CD14-positive monocyte (primary cell): ENCODE results near the gene ZNF503. TPM values are rescaled to one million over a fixed set of nuclear protein-coding genes. Genes with fewer than 3 reads are reported as not detected.

Experiments
- DNase-seq, 3 donors: peaks; one replicate each; pipeline ENCODE4 v3.0.0-alpha.2; 2011 to 2022
- H2AFZ ChIP-seq: 2 replicates; pipeline ENCODE4 v1.6.0; 2012; ENCODE audit warnings: mild to moderate bottlenecking, low read depth, low read length, inconsistent platforms; ENCODE audit not compliant: insufficient read depth, poor library complexity, severe bottlenecking
- H3K27ac ChIP-seq, 2 donors: 1 replicate in 1 of 2; 2 replicates in 1 of 2; pipeline ENCODE4 v1.5.1; 2012 to 2013; ENCODE audit warnings: low read length in 2 of 2, control low read depth in 1 of 2, inconsistent platforms in 1 of 2, low read depth in 1 of 2, mild to moderate bottlenecking in 1 of 2
- H3K27me3 ChIP-seq, 2 donors: one replicate each; pipeline versions ENCODE4 v1.6.0 to v1.6.1; 2011 to 2013; ENCODE audit warnings: low read length in 2 of 2; ENCODE audit not compliant: control insufficient read depth in 2 of 2, insufficient read depth in 2 of 2
- H3K36me3 ChIP-seq, 2 donors: replicated peaks in 1 of 2; 1 replicate in 1 of 2; 2 replicates in 1 of 2; pipeline versions ENCODE4 v1.5.1 to v1.6.1; 2012 to 2013; ENCODE audit warnings: low read length in 2 of 2, control low read depth in 1 of 2, inconsistent platforms in 1 of 2, mild to moderate bottlenecking in 1 of 2; ENCODE audit not compliant: insufficient read depth in 2 of 2, control insufficient read depth in 1 of 2
- H3K4me1 ChIP-seq, 2 donors: 1 replicate in 1 of 2; 2 replicates in 1 of 2; pipeline versions ENCODE4 v1.5.1 to v1.6.1; 2012 to 2013; ENCODE audit warnings: low read length in 2 of 2, control low read depth in 1 of 2, inconsistent platforms in 1 of 2, mild to moderate bottlenecking in 1 of 2, moderate library complexity in 1 of 2; ENCODE audit not compliant: insufficient read depth in 2 of 2, control insufficient read depth in 1 of 2
- H3K4me2 ChIP-seq: replicated peaks from 2 replicates; pipeline ENCODE3; 2012; ENCODE audit warnings: low read length, moderate library complexity, mild to moderate bottlenecking; ENCODE audit not compliant: poor library complexity, severe bottlenecking; ENCODE audit errors: extremely low read depth
- H3K4me3 ChIP-seq, 3 experiments: fragments of 200-600 bp in 1 of 3; sonication (generic) in 1 of 3; replicated peaks in 1 of 3; 1 replicate in 2 of 3; 2 replicates in 1 of 3; pipeline ENCODE4 v1.5.1; 2011 to 2013; ENCODE audit warnings: low read length in 3 of 3, mild to moderate bottlenecking in 3 of 3, control low read depth in 2 of 3, low read depth in 2 of 3, inconsistent platforms in 1 of 3, moderate library complexity in 1 of 3
- H3K79me2 ChIP-seq: 2 replicates; pipeline ENCODE4 v1.6.0; 2012; ENCODE audit warnings: mild to moderate bottlenecking, control low read depth, inconsistent platforms, low read length, moderate library complexity; ENCODE audit not compliant: insufficient read depth
- H3K9ac ChIP-seq: 2 replicates; pipeline ENCODE4 v1.6.0; 2017; ENCODE audit warnings: low read length, mild to moderate bottlenecking; ENCODE audit not compliant: insufficient read depth, poor library complexity, severe bottlenecking
- H3K9me3 ChIP-seq, 2 donors: replicated peaks in 1 of 2; 1 replicate in 1 of 2; 2 replicates in 1 of 2; pipeline versions ENCODE4 v1.5.1 to v1.6.1; 2012 to 2013; ENCODE audit warnings: low read length in 2 of 2, control low read depth in 1 of 2; ENCODE audit not compliant: control insufficient read depth in 1 of 2, insufficient read depth in 1 of 2
- H4K20me1 ChIP-seq: 2 replicates; pipeline ENCODE4 v1.6.0; 2012; ENCODE audit warnings: mild to moderate bottlenecking, low read length, control low read depth, moderate library complexity; ENCODE audit not compliant: insufficient read depth
- H3K27ac Mint-ChIP-seq, 7 donors: one replicate each; pipeline ENCODE4 v1.8.0; 2020; ENCODE audit warnings: mild to moderate bottlenecking in 7 of 7, mixed read lengths in 7 of 7, moderate library complexity in 6 of 7, inconsistent platforms in 2 of 7
- H3K27me3 Mint-ChIP-seq, 3 donors: one replicate each; pipeline ENCODE4 v1.8.0; 2021 to 2022; ENCODE audit warnings: low read depth in 3 of 3, mild to moderate bottlenecking in 3 of 3, mixed read lengths in 3 of 3, moderate library complexity in 3 of 3, inconsistent platforms in 1 of 3
- H3K36me3 Mint-ChIP-seq, 2 donors: one replicate each; pipeline ENCODE4 v1.8.0; 2020; ENCODE audit warnings: mixed read lengths in 2 of 2, inconsistent platforms in 1 of 2, mild to moderate bottlenecking in 1 of 2
- H3K4me1 Mint-ChIP-seq: one replicate; pipeline ENCODE4 v1.8.0; 2020; ENCODE audit warnings: mild to moderate bottlenecking, mixed read lengths
- H3K4me3 Mint-ChIP-seq, 2 donors: one replicate each; pipeline ENCODE4 v1.8.0; 2020; ENCODE audit warnings: mild to moderate bottlenecking in 2 of 2, mixed read lengths in 2 of 2, moderate library complexity in 1 of 2
- H3K9me3 Mint-ChIP-seq, 7 donors: one replicate each; pipeline ENCODE4 v1.8.0; 2020 to 2022; ENCODE audit warnings: mixed read lengths in 7 of 7, mild to moderate bottlenecking in 6 of 7, moderate library complexity in 6 of 7, inconsistent platforms in 2 of 7
- WGBS: methylation state at CpG from one replicate; pipeline ENCODE4 v1.1.5; 2013; ENCODE audit warnings: missing lambda C conversion rate; ENCODE audit not compliant: insufficient coverage; 5-methylcytosine and 5-hydroxymethylcytosine counted together
- intact Hi-C, 2 donors: fragments of 100-400 bp; cut with micrococcal nuclease; formaldehyde crosslinking; loops; one replicate each; pipeline versions ENCODE4 v1.15.0 to v1.15.1; 2023
- polyA plus RNA-seq, 3 donors: library from polyadenylated mRNA; depleted of rRNA in 1 of 3; unstranded in 2 of 3; stranded (reverse) in 1 of 3; fragments of 300-500 nt in 2 of 3; fragments of >200 nt in 1 of 3; fragmentation: Illumina TruSeq in 2 of 3; gene quantifications; 1 replicate in 2 of 3; 2 replicates in 1 of 3; pipeline ENCODE4 v1.2.3, GENCODE V29; 2012 to 2021
- TF ChIP-seq, protein P1 (sequence below): fragments of 200-600 bp; IDR thresholded peaks from one replicate; pipeline ENCODE4 v1.8.0; 2022; ENCODE audit warnings: antibody characterized with exemption, mild to moderate bottlenecking

The ZNF503 gene
- polyA plus RNA-seq, 3 donors: 0.65 to 7.2 (median 1.3) TPM

DNA sequence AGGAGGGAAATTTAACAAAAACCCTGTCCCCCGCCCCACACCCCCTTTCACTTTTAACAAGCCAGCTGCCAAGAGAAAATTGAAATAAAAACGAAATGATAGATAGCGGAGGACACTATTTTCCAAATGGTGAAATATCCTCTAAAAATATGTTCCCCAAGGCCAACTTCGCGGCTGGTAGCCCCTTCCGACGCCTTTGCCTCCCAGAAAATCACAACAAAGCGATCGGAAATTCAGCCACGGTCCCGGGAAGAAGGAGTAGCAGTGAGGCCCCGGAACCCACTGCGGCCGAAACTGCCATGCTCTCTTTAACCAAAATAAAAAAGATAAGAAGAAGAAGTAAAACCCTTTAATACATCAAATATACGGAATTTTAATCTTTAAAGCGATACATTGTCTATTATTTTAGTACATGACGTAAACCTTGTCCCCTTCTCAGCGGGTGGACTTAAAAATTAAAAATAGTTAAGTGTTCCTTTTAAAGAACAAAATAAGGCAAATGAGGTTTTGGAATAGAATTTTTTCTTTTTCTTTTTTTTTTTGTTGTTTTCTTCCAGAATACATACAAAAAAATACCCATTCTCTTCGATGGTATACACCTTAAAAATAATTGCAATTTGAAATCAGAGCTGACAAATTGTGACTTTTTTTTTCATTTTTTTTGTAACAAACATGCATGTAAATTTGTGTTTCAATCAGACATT, 3.9 kb downstream of the ZNF503 start:
- DNase-seq: no peak
- Mint-ChIP-seq H3K9me3 (peaks cover 0 to 15% (median 4%) of the 10 kb centered on the region in 7 donors), H3K4me3 (peak overlapping the region; percentile 48 to 83), H3K36me3 (peaks cover 22 to 27% of the 10 kb centered on the region in 2 donors), H3K4me1 (peaks cover 24% of the 10 kb centered on the region), H3K27ac (no peak overlapping the region), H3K27me3 (peaks cover 40 to 58% (median 47%) of the 10 kb centered on the region in 3 donors)
- TF ChIP-seq, protein P1, sequence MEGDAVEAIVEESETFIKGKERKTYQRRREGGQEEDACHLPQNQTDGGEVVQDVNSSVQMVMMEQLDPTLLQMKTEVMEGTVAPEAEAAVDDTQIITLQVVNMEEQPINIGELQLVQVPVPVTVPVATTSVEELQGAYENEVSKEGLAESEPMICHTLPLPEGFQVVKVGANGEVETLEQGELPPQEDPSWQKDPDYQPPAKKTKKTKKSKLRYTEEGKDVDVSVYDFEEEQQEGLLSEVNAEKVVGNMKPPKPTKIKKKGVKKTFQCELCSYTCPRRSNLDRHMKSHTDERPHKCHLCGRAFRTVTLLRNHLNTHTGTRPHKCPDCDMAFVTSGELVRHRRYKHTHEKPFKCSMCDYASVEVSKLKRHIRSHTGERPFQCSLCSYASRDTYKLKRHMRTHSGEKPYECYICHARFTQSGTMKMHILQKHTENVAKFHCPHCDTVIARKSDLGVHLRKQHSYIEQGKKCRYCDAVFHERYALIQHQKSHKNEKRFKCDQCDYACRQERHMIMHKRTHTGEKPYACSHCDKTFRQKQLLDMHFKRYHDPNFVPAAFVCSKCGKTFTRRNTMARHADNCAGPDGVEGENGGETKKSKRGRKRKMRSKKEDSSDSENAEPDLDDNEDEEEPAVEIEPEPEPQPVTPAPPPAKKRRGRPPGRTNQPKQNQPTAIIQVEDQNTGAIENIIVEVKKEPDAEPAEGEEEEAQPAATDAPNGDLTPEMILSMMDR: no peak
- Histone ChIP-seq H3K4me3 (peak overlapping the region in 1 of 3 experiments; percentile 74), H4K20me1 (peaks cover 34% of the 10 kb centered on the region), H3K79me2 (peaks cover 13% of the 10 kb centered on the region), H3K27ac (no peak overlapping the region), H3K4me1 (peaks cover 33 to 50% of the 10 kb centered on the region in 2 donors), H3K4me2 (peak overlapping the region; percentile 85), H3K27me3 (peaks cover 17 to 39% of the 10 kb centered on the region in 2 donors), H3K9ac (no peak overlapping the region), H2AFZ (no peak overlapping the region), H3K9me3 (no peaks in the 10 kb centered on the region), H3K36me3 (peaks cover 2 to 10% of the 10 kb centered on the region in 2 donors)
- WGBS: 93% methylated on average over 5 of the region's 19 CpGs
- intact Hi-C loops: loop anchor here (5.0 to 10.0 kb wide), 3 partner anchors 103 to 1150 kb away; no protein-coding TSS in a partner anchor

DNA sequence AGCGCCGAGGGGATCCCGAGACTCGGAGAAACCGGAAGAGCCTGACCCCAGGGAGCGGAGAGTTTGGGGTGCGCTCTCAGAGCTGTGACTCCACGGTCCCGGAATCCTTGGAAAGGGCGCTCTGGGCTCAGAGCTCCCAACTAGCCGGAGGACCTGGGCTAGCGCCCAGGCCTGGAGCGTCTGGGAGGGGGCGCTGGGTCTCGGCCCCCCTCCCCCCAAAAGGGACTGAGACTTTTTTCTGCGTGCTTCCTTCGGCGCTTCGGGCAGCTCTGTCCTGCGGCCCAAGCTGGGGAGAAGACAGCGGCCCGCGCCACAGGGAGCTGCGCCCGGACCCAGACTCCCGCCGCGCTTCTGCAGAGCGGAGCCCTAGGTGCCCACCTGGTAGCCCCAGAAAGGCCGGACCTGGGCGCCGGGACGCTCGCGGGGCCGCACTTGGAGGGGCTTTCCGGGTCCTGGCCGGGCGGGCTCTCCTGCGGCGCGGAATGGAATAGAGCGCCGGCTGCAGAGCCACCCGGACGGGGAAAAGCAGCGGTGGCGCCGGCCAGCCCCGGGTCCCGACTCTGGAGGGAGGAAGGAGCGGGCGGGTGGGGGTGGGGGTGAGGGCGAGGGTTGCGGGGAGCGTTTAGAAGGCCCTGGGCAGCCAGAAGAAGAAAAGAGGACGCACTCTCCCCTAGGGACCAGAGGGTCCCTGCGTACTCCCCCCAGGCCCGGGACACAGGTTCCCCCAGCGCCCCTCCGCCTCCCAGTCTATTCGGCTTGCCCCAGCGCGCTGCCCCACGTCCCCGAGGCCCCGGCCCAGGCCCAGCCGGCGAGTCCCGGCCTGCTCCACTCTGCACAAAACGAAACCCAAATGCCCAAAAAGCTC, 4.7 kb downstream of the ZNF503 start:
- Histone ChIP-seq H3K4me3 (peak overlapping the region; percentile 28 to 74 (median 41)), H3K9me3 (no peaks in the 10 kb centered on the region), H3K4me1 (peaks cover 31 to 42% of the 10 kb centered on the region in 2 donors), H3K9ac (peak overlapping the region; percentile 24), H3K27me3 (peaks cover 17 to 39% of the 10 kb centered on the region in 2 donors), H3K36me3 (peaks cover 2 to 10% of the 10 kb centered on the region in 2 donors), H3K4me2 (peak overlapping the region; percentile 85), H4K20me1 (peaks cover 34% of the 10 kb centered on the region), H3K27ac (no peak overlapping the region), H2AFZ (peak overlapping the region; percentile 79), H3K79me2 (peaks cover 13% of the 10 kb centered on the region)
- H3K4me1 Mint-ChIP-seq: peaks cover 25% of the 10 kb centered on the region
- peaks cover 39 to 58% (median 49%) of the 10 kb centered on the region in 3 donors for H3K27me3 Mint-ChIP-seq
- intact Hi-C loops: loop anchor here (5.0 to 10.0 kb wide), 3 partner anchors 102 to 1150 kb away; no protein-coding TSS in a partner anchor
- peaks cover 0 to 15% (median 4%) of the 10 kb centered on the region in 7 donors for H3K9me3 Mint-ChIP-seq
- H3K36me3 Mint-ChIP-seq: peaks cover 22 to 27% of the 10 kb centered on the region in 2 donors
- DNase-seq: peak in 1 of 3 donors; percentile 2
- TF ChIP-seq, protein P1: no peak
- H3K4me3 Mint-ChIP-seq: peak overlapping the region; percentile 81 to 89
- WGBS: 7% methylated on average over 50 of the region's 71 CpGs
- no peak overlapping the region for H3K27ac Mint-ChIP-seq
